ENCODE results near the gene NEK1. TPM values are rescaled to one million over a fixed set of nuclear protein-coding genes. Genes with fewer than 3 reads are reported as not detected.

NEK1 gene
- total and polyA plus RNA-seq, 2 of the 8 experiments (the other 6 are each of a cell fraction or from before 2014, with no cell fraction given) = 3.9 to 11.7 TPM

DNA sequence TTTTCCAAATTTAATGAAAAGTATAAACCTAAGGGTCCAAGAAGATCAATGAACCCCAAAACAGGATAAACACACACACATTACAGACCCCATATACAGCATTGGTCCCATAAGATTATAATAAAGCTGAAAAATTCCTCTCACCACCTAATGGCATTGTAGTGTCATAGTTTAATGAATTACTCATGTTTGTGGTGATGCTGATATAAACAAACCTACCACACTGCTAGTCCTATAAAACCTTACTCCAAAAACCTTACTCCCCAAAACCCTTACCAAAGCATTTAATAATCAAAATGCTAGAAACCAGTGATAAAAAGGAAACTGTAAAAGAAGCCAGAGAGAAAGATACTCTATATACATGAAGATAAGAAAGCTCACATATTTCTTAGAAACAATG lies 193.5 kb downstream of the NEK1 start (continued):
- TF ChIP-seq, protein P1, sequence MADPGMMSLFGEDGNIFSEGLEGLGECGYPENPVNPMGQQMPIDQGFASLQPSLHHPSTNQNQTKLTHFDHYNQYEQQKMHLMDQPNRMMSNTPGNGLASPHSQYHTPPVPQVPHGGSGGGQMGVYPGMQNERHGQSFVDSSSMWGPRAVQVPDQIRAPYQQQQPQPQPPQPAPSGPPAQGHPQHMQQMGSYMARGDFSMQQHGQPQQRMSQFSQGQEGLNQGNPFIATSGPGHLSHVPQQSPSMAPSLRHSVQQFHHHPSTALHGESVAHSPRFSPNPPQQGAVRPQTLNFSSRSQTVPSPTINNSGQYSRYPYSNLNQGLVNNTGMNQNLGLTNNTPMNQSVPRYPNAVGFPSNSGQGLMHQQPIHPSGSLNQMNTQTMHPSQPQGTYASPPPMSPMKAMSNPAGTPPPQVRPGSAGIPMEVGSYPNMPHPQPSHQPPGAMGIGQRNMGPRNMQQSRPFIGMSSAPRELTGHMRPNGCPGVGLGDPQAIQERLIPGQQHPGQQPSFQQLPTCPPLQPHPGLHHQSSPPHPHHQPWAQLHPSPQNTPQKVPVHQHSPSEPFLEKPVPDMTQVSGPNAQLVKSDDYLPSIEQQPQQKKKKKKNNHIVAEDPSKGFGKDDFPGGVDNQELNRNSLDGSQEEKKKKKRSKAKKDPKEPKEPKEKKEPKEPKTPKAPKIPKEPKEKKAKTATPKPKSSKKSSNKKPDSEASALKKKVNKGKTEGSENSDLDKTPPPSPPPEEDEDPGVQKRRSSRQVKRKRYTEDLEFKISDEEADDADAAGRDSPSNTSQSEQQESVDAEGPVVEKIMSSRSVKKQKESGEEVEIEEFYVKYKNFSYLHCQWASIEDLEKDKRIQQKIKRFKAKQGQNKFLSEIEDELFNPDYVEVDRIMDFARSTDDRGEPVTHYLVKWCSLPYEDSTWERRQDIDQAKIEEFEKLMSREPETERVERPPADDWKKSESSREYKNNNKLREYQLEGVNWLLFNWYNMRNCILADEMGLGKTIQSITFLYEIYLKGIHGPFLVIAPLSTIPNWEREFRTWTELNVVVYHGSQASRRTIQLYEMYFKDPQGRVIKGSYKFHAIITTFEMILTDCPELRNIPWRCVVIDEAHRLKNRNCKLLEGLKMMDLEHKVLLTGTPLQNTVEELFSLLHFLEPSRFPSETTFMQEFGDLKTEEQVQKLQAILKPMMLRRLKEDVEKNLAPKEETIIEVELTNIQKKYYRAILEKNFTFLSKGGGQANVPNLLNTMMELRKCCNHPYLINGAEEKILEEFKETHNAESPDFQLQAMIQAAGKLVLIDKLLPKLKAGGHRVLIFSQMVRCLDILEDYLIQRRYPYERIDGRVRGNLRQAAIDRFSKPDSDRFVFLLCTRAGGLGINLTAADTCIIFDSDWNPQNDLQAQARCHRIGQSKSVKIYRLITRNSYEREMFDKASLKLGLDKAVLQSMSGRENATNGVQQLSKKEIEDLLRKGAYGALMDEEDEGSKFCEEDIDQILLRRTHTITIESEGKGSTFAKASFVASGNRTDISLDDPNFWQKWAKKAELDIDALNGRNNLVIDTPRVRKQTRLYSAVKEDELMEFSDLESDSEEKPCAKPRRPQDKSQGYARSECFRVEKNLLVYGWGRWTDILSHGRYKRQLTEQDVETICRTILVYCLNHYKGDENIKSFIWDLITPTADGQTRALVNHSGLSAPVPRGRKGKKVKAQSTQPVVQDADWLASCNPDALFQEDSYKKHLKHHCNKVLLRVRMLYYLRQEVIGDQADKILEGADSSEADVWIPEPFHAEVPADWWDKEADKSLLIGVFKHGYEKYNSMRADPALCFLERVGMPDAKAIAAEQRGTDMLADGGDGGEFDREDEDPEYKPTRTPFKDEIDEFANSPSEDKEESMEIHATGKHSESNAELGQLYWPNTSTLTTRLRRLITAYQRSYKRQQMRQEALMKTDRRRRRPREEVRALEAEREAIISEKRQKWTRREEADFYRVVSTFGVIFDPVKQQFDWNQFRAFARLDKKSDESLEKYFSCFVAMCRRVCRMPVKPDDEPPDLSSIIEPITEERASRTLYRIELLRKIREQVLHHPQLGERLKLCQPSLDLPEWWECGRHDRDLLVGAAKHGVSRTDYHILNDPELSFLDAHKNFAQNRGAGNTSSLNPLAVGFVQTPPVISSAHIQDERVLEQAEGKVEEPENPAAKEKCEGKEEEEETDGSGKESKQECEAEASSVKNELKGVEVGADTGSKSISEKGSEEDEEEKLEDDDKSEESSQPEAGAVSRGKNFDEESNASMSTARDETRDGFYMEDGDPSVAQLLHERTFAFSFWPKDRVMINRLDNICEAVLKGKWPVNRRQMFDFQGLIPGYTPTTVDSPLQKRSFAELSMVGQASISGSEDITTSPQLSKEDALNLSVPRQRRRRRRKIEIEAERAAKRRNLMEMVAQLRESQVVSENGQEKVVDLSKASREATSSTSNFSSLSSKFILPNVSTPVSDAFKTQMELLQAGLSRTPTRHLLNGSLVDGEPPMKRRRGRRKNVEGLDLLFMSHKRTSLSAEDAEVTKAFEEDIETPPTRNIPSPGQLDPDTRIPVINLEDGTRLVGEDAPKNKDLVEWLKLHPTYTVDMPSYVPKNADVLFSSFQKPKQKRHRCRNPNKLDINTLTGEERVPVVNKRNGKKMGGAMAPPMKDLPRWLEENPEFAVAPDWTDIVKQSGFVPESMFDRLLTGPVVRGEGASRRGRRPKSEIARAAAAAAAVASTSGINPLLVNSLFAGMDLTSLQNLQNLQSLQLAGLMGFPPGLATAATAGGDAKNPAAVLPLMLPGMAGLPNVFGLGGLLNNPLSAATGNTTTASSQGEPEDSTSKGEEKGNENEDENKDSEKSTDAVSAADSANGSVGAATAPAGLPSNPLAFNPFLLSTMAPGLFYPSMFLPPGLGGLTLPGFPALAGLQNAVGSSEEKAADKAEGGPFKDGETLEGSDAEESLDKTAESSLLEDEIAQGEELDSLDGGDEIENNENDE (IDR thresholded peaks at IDR 0.05; ENCODE audit: insufficient replicate concordance, low read length) = no peak
- no peak for TF ChIP-seq EZH2 (IDR thresholded peaks at IDR 0.05; ENCODE audit: low read depth, low read length, severe bottlenecking)
- TF ChIP-seq CBX8 (IDR thresholded peaks at IDR 0.05; ENCODE audit: borderline replicate concordance, low read depth, low read length) = no peak
- TF ChIP-seq SIX5 (IDR thresholded peaks at IDR 0.05; ENCODE audit: low read depth, low read length) = no peak
